NB4 (cell line): ENCODE measurements around the gene MSMO1.

Experiments
- MAX ChIP-seq: IDR thresholded peaks from 2 replicates; pipeline ENCODE4 v1.6.1; 2011; ENCODE audit warnings: low read depth, low read length
- POLR2A ChIP-seq: IDR thresholded peaks from 2 replicates; pipeline ENCODE4 v1.6.1; 2011; ENCODE audit warnings: mild to moderate bottlenecking; ENCODE audit not compliant: insufficient read length; ENCODE audit errors: extremely low read depth
- TF ChIP-seq, protein P1 (sequence below): IDR thresholded peaks from one replicate; pipeline ENCODE4 v1.5.1; 2012; ENCODE audit warnings: low read depth, low read length

GRCh38 chr4:165386328-165386727, 58.9 kb downstream of the MSMO1 start:
- TF ChIP-seq, protein P1, sequence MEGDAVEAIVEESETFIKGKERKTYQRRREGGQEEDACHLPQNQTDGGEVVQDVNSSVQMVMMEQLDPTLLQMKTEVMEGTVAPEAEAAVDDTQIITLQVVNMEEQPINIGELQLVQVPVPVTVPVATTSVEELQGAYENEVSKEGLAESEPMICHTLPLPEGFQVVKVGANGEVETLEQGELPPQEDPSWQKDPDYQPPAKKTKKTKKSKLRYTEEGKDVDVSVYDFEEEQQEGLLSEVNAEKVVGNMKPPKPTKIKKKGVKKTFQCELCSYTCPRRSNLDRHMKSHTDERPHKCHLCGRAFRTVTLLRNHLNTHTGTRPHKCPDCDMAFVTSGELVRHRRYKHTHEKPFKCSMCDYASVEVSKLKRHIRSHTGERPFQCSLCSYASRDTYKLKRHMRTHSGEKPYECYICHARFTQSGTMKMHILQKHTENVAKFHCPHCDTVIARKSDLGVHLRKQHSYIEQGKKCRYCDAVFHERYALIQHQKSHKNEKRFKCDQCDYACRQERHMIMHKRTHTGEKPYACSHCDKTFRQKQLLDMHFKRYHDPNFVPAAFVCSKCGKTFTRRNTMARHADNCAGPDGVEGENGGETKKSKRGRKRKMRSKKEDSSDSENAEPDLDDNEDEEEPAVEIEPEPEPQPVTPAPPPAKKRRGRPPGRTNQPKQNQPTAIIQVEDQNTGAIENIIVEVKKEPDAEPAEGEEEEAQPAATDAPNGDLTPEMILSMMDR = no peak
- TF ChIP-seq POLR2A (no peak), MAX (no peak)
